ENCODE data around the gene MAP4K2.

The MAP4K2 gene

GRCh38 chr11:64765291-64765850 lies 37.6 kb downstream of the MAP4K2 start:
- no peaks in the 10 kb centered on the region for H3K9me3 ChIP-seq (ENCODE audit: low read length)
- peaks cover 29% of the 10 kb centered on the region for H3K4me1 ChIP-seq (ENCODE audit: insufficient read depth, low read length, severe bottlenecking)
- H3K36me3 ChIP-seq (ENCODE audit: insufficient read depth, low read length) = peaks cover 81% of the 10 kb centered on the region
- H3K9ac ChIP-seq (ENCODE audit: low read length) = no peak overlapping the region
- H3K4me3 ChIP-seq (ENCODE audit: low read depth, low read length, poor library complexity, severe bottlenecking) = no peak overlapping the region
- H3F3A ChIP-seq (ENCODE audit: insufficient read depth, low read length) = peaks cover 17% of the 10 kb centered on the region; the same call in 1 of the 2 replicates
- no peaks in the 10 kb centered on the region for H4K20me1 ChIP-seq (ENCODE audit: insufficient read depth, low read length)
- no peak overlapping the region for H3K4me2 ChIP-seq (ENCODE audit: low read length)
- TF ChIP-seq EZH2 (IDR thresholded peaks at IDR 0.05; ENCODE audit: borderline replicate concordance, low read length) (no peak), CTCF (IDR thresholded peaks at IDR 0.05; ENCODE audit: low read length) (peak; percentile 27; the same call in 1 of the 2 replicates)
- no peaks in the 10 kb centered on the region for H3K79me2 ChIP-seq (ENCODE audit: insufficient read depth, low read length)
- H3K9me2 ChIP-seq (ENCODE audit: low read depth, low read length) = no peaks in the 10 kb centered on the region
- no peaks in the 10 kb centered on the region for H3K27me3 ChIP-seq (ENCODE audit: insufficient read depth, low read length)
- H2AFZ ChIP-seq (ENCODE audit: low read length) = no peak overlapping the region
- no peak overlapping the region for H3K27ac ChIP-seq (ENCODE audit: low read depth, low read length, poor library complexity, severe bottlenecking)

GRCh38 chr11:64764753-64765152 lies 38.3 kb downstream of the MAP4K2 start:
- Histone ChIP-seq H3K4me1 (ENCODE audit: insufficient read depth, low read length, severe bottlenecking) (peaks cover 29% of the 10 kb centered on the region), H3K4me3 (ENCODE audit: low read depth, low read length, poor library complexity, severe bottlenecking) (no peak overlapping the region), H3K36me3 (ENCODE audit: insufficient read depth, low read length) (peaks cover 75% of the 10 kb centered on the region), H3K9me2 (ENCODE audit: low read depth, low read length) (no peaks in the 10 kb centered on the region), H3K79me2 (ENCODE audit: insufficient read depth, low read length) (no peaks in the 10 kb centered on the region), H3F3A (ENCODE audit: insufficient read depth, low read length) (peaks cover 15% of the 10 kb centered on the region; the same call in 1 of the 2 replicates), H3K9me3 (ENCODE audit: low read length) (no peaks in the 10 kb centered on the region), H3K27me3 (ENCODE audit: insufficient read depth, low read length) (no peaks in the 10 kb centered on the region), H3K27ac (ENCODE audit: low read depth, low read length, poor library complexity, severe bottlenecking) (peak overlapping the region; percentile 61), H3K4me2 (ENCODE audit: low read length) (no peak overlapping the region), H4K20me1 (ENCODE audit: insufficient read depth, low read length) (no peaks in the 10 kb centered on the region), H2AFZ (ENCODE audit: low read length) (no peak overlapping the region), H3K9ac (ENCODE audit: low read length) (no peak overlapping the region)
- TF ChIP-seq EZH2 (IDR thresholded peaks at IDR 0.05; ENCODE audit: borderline replicate concordance, low read length) = no peak
- no peak for TF ChIP-seq CTCF (IDR thresholded peaks at IDR 0.05; ENCODE audit: low read length)

- Histone ChIP-seq H3K9me2 (ENCODE audit: low read depth, low read length) (no peaks in the 10 kb centered on the region), H3K9ac (ENCODE audit: low read length) (no peak overlapping the region), H3K9me3 (ENCODE audit: low read length) (no peaks in the 10 kb centered on the region), H3K4me3 (ENCODE audit: low read depth, low read length, poor library complexity, severe bottlenecking) (no peak overlapping the region), H3F3A (ENCODE audit: insufficient read depth, low read length) (peaks cover 9% of the 10 kb centered on the region; the same call in 1 of the 2 replicates), H2AFZ (ENCODE audit: low read length) (no peak overlapping the region), H3K4me2 (ENCODE audit: low read length) (no peak overlapping the region), H4K20me1 (ENCODE audit: insufficient read depth, low read length) (no peaks in the 10 kb centered on the region), H3K27ac (ENCODE audit: low read depth, low read length, poor library complexity, severe bottlenecking) (peak overlapping the region; percentile 61), H3K79me2 (ENCODE audit: insufficient read depth, low read length) (no peaks in the 10 kb centered on the region), H3K4me1 (ENCODE audit: insufficient read depth, low read length, severe bottlenecking) (peaks cover 29% of the 10 kb centered on the region), H3K27me3 (ENCODE audit: insufficient read depth, low read length) (no peaks in the 10 kb centered on the region), H3K36me3 (ENCODE audit: insufficient read depth, low read length) (peaks cover 68% of the 10 kb centered on the region)
- TF ChIP-seq CTCF (IDR thresholded peaks at IDR 0.05; ENCODE audit: low read length) = no peak
- TF ChIP-seq EZH2 (IDR thresholded peaks at IDR 0.05; ENCODE audit: borderline replicate concordance, low read length) = no peak
These were observed 38.9 kb downstream of the MAP4K2 start for GRCh38 chr11:64764040-64764611.
